Measurements from ENCODE around the gene CEP170B.
"Not testable (repeated sequence)": the region's sequence is repeated elsewhere in the genome, so short reads cannot be mapped to it uniquely, and the experiment has no call there.

Gene CEP170B

GRCh38 chr14:104938960-104939359, 73.9 kb downstream of the CEP170B start:
- H3K4me3 ChIP-seq (ENCODE audit: low read length) = no peak overlapping the region
- TF ChIP-seq CTCF (conservative IDR thresholded peaks at IDR 0.05; ENCODE audit: low read depth, low read length) = no peak
- DNase-seq (ENCODE audit: low read depth) = no peak

GRCh38 chr14:104939666-104940410, 74.8 kb downstream of the CEP170B start:
- TF ChIP-seq CTCF (conservative IDR thresholded peaks at IDR 0.05; ENCODE audit: low read depth, low read length) = no peak
- no peak overlapping the region for H3K4me3 ChIP-seq (ENCODE audit: low read length)
- no peak for DNase-seq (ENCODE audit: low read depth)

- TF ChIP-seq CTCF (conservative IDR thresholded peaks at IDR 0.05; ENCODE audit: low read depth, low read length) = peak; percentile 21
- no peak for DNase-seq (ENCODE audit: low read depth)
- H3K4me3 ChIP-seq (ENCODE audit: low read length) = no peak overlapping the region
These were observed 75.6 kb downstream of the CEP170B start for GRCh38 chr14:104940526-104941150.

GRCh38 chr14:104941508-104942365, 76.7 kb downstream of the CEP170B start:
- H3K4me3 ChIP-seq (ENCODE audit: low read length) = no peak overlapping the region
- no peak for DNase-seq (ENCODE audit: low read depth)
- no peak for TF ChIP-seq CTCF (conservative IDR thresholded peaks at IDR 0.05; ENCODE audit: low read depth, low read length)

GRCh38 chr14:104942586-104942985, 77.5 kb downstream of the CEP170B start:
- H3K4me3 ChIP-seq (ENCODE audit: low read length) = no peak overlapping the region
- DNase-seq (ENCODE audit: low read depth) = no peak
- no peak for TF ChIP-seq CTCF (conservative IDR thresholded peaks at IDR 0.05; ENCODE audit: low read depth, low read length)

- not testable (repeated sequence) for H3K4me3 ChIP-seq (ENCODE audit: low read length); DNase-seq (ENCODE audit: low read depth)
These were observed 78.3 kb downstream of the CEP170B start for GRCh38 chr14:104943216-104944015.

- not testable (repeated sequence) for DNase-seq (ENCODE audit: low read depth); H3K4me3 ChIP-seq (ENCODE audit: low read length)
These were observed 78.9 kb downstream of the CEP170B start for GRCh38 chr14:104944016-104944308.

- not testable (repeated sequence) for DNase-seq (ENCODE audit: low read depth)
These were observed 79.6 kb downstream of the CEP170B start for GRCh38 chr14:104944436-104945205.

GRCh38 chr14:104945266-104945665, 80.2 kb downstream of the CEP170B start:
- DNase-seq (ENCODE audit: low read depth) = not testable (repeated sequence)

More at GRCh38 chr14:104944436-104945205, 79.6 kb downstream of the CEP170B start:
- not testable (repeated sequence) for H3K4me3 ChIP-seq (ENCODE audit: low read length)

More at GRCh38 chr14:104945266-104945665, 80.2 kb downstream of the CEP170B start:
- H3K4me3 ChIP-seq (ENCODE audit: low read length) = not testable (repeated sequence)

All from retinal pigment epithelial cell (primary cell).